Measurements from ENCODE around the gene NFKBIL1. TPM values are rescaled to one million over a fixed set of nuclear protein-coding genes. Genes with fewer than 3 reads are reported as not detected.

NFKBIL1 gene
- total RNA-seq, 1 donor from 2014 or later: 28.7 TPM

DNA sequence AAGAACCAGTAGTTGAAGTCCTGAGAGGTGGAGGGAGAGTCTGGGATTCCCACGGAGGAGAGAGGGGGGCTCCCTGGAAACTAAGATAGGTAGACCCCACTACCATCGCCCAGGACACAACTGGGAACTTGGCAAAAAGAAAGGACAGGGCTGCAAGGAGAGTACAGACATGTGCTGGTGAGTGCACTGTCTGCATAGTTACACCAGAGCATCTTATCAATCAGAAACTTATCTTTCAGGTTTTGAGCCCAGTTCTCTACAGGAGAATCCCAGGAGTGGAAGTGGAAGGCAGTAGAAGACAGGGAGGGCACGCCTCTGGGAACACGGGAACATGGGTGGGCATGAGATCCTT is 12.2 kb downstream of the NFKBIL1 start:
- Mint-ChIP-seq H3K27ac (no peak overlapping the region), H3K9me3 (ENCODE audit: low read depth) (no peaks in the 10 kb centered on the region), H3K4me1 (ENCODE audit: low read depth) (no peaks in the 10 kb centered on the region), H3K4me3 (ENCODE audit: low read depth) (no peak overlapping the region), H3K27me3 (no peaks in the 10 kb centered on the region), H3K36me3 (ENCODE audit: insufficient read depth) (peaks cover 14% of the 10 kb centered on the region)
- TF ChIP-seq, protein P1, sequence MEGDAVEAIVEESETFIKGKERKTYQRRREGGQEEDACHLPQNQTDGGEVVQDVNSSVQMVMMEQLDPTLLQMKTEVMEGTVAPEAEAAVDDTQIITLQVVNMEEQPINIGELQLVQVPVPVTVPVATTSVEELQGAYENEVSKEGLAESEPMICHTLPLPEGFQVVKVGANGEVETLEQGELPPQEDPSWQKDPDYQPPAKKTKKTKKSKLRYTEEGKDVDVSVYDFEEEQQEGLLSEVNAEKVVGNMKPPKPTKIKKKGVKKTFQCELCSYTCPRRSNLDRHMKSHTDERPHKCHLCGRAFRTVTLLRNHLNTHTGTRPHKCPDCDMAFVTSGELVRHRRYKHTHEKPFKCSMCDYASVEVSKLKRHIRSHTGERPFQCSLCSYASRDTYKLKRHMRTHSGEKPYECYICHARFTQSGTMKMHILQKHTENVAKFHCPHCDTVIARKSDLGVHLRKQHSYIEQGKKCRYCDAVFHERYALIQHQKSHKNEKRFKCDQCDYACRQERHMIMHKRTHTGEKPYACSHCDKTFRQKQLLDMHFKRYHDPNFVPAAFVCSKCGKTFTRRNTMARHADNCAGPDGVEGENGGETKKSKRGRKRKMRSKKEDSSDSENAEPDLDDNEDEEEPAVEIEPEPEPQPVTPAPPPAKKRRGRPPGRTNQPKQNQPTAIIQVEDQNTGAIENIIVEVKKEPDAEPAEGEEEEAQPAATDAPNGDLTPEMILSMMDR (IDR thresholded peaks at IDR 0.05; ENCODE audit: unreplicated experiment): no peak
- DNase-seq (ENCODE audit: low spot score, unreplicated experiment): no peak

DNA sequence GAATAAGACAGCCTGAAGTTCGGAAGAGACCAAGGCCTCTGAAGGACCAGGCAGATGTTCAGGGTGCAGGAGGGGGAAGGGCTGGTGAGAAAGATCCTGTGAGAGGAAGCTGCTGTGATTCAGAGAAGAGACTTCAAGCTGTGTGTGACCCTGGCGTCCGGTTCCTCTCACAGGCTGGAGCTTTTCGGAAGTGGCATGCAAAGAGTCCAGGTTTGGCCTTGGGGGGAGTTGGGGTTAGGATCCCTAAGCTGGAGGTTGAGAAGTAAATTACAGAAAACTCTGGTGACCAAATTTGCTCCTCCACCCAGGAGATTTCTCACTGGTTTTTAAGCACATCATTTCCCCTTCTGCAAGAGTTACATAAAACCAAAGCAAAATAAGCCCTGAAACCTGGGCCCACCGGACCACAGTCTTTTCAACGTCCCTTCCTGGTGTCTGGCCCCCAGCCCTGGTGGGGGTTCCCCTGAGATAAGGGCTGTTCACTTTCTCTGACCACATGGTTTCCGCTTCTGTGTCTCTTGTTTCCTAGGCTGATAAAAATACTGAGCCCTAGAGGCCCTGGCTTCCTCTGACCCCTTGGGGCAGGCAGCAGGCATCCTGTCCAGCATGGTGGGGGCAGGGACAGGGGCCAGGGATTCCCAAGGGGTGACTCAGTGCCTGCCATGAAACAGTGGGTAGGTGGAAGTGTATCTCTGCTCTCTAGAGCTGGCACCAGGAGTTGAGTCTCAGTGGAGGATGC is 12.7 kb downstream of the NFKBIL1 start:
- no peak for DNase-seq (ENCODE audit: low spot score, unreplicated experiment)
- Mint-ChIP-seq H3K36me3 (ENCODE audit: insufficient read depth) (peaks cover 12% of the 10 kb centered on the region), H3K4me3 (ENCODE audit: low read depth) (no peak overlapping the region), H3K27me3 (no peaks in the 10 kb centered on the region), H3K27ac (no peak overlapping the region), H3K9me3 (ENCODE audit: low read depth) (no peaks in the 10 kb centered on the region), H3K4me1 (ENCODE audit: low read depth) (no peaks in the 10 kb centered on the region)
- TF ChIP-seq, protein P1 (IDR thresholded peaks at IDR 0.05; ENCODE audit: unreplicated experiment): no peak

DNA sequence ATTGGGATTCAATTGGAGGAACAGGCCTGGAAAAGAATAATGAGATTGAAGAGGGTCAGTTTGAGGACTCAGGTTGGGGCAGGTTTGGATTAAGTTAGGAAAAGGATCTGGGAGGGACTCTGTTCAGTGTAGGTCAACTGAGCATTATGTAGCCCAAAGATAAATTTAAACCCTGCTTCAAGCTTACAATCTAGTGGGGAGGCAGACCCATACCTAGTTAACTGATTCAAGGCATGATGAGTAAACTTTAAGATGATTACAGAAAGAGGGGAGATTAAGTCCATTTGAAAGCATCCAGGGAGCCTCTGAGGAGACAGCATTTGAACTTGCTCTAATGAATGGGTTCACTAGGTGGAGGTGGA is 13.3 kb downstream of the NFKBIL1 start:
- H3K9me3 Mint-ChIP-seq (ENCODE audit: low read depth): no peaks in the 10 kb centered on the region
- peaks cover 12% of the 10 kb centered on the region for H3K36me3 Mint-ChIP-seq (ENCODE audit: insufficient read depth)
- no peak overlapping the region for H3K4me3 Mint-ChIP-seq (ENCODE audit: low read depth)
- TF ChIP-seq, protein P1 (IDR thresholded peaks at IDR 0.05; ENCODE audit: unreplicated experiment): no peak
- H3K27ac Mint-ChIP-seq: no peak overlapping the region
- no peaks in the 10 kb centered on the region for H3K4me1 Mint-ChIP-seq (ENCODE audit: low read depth)
- no peaks in the 10 kb centered on the region for H3K27me3 Mint-ChIP-seq
- DNase-seq (ENCODE audit: low spot score, unreplicated experiment): no peak

DNA sequence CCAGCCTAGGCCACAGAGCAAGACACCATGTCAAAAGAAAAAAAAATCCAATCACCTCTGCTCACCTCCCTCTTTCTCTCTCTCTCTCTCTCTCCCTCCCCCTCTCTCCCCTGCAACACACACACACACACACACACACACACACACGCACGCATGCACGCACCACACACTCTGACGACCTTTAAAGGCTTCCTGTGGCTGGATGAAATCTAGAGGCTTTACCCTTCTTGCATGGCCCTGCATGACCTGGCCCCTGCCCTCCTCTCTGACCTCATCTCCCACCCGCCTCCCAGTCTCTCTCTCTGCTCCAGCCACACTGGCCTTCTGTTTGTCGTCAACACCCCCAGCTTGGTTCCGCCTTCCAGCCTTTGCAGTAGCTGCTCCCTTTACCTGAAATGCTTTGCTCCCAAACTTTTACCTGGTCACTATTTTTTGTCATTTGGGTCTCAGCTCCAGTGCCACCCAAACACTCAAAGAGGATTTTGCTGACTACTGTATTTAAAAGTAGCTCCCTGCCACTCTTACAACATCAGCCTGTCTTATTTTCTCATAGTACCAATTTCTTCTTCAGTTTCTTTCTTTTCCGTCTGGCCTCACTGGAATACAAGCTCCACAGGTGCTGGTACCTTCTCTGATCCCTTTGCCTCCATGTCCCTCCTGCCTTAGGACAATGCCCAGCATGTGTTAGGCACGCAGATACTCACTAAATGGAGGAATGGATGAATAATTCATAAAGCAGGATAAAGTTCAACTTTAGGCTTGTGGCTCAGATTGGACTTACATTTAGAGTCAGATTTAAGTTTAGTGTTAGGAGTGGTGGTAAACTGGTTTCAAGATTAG is 20.3 kb downstream of the NFKBIL1 start:
- Mint-ChIP-seq H3K36me3 (ENCODE audit: insufficient read depth) (no peaks in the 10 kb centered on the region), H3K4me3 (ENCODE audit: low read depth) (no peak overlapping the region), H3K9me3 (ENCODE audit: low read depth) (no peaks in the 10 kb centered on the region), H3K27me3 (peaks cover 10% of the 10 kb centered on the region), H3K27ac (peak overlapping the region; percentile 23), H3K4me1 (ENCODE audit: low read depth) (peaks cover 2% of the 10 kb centered on the region)
- DNase-seq (ENCODE audit: low spot score, unreplicated experiment): no peak
- TF ChIP-seq, protein P1 (IDR thresholded peaks at IDR 0.05; ENCODE audit: unreplicated experiment): no peak

DNA sequence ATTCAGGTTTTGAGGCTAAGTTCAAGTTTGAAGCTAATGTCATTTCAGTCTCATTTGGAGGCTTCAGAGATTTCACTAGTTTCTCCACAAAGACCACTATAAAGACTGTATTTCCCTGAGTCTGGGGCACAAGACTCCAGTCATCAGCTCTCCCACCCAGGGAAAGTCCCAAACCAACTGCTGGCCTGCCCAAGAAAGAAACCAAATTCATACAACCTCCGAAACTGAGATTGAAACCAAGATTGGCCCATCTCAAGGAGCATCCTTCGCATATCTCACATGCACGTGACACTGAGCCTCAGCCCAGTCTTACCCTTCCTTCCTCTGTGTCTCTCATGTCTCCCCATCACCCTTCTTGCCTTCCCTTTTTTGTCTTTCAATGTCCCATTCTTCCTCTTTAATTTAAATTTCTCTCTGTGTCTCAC is 21.1 kb downstream of the NFKBIL1 start:
- Mint-ChIP-seq H3K36me3 (ENCODE audit: insufficient read depth) (no peaks in the 10 kb centered on the region), H3K4me1 (ENCODE audit: low read depth) (peaks cover 2% of the 10 kb centered on the region), H3K9me3 (ENCODE audit: low read depth) (no peaks in the 10 kb centered on the region), H3K27me3 (peaks cover 14% of the 10 kb centered on the region), H3K4me3 (ENCODE audit: low read depth) (no peak overlapping the region), H3K27ac (no peak overlapping the region)
- DNase-seq (ENCODE audit: low spot score, unreplicated experiment): no peak
- TF ChIP-seq, protein P1 (IDR thresholded peaks at IDR 0.05; ENCODE audit: unreplicated experiment): no peak

Data from progenitor cell of endocrine pancreas (in vitro differentiated cells).